Panc1 (cell line): Measurements from ENCODE around the gene KIAA0232.
"Not testable (repeated sequence)": the region's sequence is repeated elsewhere in the genome, so short reads cannot be mapped to it uniquely, and the experiment has no call there.

Experiments
- POLR2AphosphoS5 ChIP-seq: IDR thresholded peaks from 2 replicates; pipeline ENCODE4 v1.6.1; 2012; ENCODE audit warnings: mild to moderate bottlenecking, low read depth, low read length, moderate library complexity
- TF ChIP-seq, protein P1 (sequence below): fragments of 450-650 bp; IDR thresholded peaks from 2 replicates; pipeline ENCODE4 v1.5.1; 2017; ENCODE audit warnings: mild to moderate bottlenecking

GRCh38 chr4:6791796-6792195 is 9.3 kb downstream of the KIAA0232 start:
- TF ChIP-seq, protein P1, sequence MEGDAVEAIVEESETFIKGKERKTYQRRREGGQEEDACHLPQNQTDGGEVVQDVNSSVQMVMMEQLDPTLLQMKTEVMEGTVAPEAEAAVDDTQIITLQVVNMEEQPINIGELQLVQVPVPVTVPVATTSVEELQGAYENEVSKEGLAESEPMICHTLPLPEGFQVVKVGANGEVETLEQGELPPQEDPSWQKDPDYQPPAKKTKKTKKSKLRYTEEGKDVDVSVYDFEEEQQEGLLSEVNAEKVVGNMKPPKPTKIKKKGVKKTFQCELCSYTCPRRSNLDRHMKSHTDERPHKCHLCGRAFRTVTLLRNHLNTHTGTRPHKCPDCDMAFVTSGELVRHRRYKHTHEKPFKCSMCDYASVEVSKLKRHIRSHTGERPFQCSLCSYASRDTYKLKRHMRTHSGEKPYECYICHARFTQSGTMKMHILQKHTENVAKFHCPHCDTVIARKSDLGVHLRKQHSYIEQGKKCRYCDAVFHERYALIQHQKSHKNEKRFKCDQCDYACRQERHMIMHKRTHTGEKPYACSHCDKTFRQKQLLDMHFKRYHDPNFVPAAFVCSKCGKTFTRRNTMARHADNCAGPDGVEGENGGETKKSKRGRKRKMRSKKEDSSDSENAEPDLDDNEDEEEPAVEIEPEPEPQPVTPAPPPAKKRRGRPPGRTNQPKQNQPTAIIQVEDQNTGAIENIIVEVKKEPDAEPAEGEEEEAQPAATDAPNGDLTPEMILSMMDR = not testable (repeated sequence)
- TF ChIP-seq POLR2AphosphoS5 = not testable (repeated sequence)
